GM18526 (cell line): ENCODE measurements around the gene DSCAM.

ENCODE experiments used
- POLR2A ChIP-seq: IDR thresholded peaks from 3 replicates; pipeline ENCODE4 v1.6.1; 2011; ENCODE audit not compliant: insufficient read length; ENCODE audit errors: extremely low read depth

DSCAM gene

DNA sequence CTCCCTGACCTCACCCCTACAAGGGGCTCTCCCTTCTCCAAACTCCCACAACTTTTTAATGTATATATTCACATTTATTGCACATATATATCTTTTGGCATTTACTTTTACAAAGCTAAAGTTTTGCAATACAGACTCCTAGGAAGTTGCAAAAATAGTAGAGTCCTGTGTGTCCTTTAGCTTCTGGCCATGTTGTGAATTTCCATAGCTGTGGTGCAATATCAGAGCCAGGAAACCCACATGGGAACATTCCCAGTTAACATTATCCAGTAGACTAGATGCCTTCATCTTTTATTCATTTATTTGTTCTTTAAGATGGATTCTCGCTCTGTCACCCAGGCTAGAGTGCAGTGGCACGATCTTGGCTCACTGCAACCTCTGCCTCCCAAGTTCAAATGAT lies 636.7 kb downstream of the DSCAM start:
- no peak for TF ChIP-seq POLR2A

DNA sequence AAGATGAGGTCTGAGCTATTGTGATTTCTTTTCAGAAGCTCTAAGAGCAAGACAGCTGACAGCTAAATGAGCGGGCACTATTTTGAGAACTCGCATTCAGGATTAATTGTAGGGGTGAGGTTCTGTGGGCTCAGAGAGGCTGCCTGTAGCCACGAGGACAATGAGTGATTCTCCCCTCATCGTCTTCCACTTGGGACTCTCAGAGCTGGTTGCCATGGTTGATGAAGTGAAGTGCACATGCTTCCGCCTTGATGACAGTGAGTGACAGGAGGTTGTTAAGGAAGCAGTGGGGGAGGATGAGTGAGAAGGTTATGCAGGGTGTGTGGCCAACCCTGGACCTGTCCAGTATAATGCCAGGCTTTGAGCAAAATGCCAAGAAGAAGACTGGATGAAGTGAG lies 638.0 kb downstream of the DSCAM start:
- TF ChIP-seq POLR2A: no peak

DNA sequence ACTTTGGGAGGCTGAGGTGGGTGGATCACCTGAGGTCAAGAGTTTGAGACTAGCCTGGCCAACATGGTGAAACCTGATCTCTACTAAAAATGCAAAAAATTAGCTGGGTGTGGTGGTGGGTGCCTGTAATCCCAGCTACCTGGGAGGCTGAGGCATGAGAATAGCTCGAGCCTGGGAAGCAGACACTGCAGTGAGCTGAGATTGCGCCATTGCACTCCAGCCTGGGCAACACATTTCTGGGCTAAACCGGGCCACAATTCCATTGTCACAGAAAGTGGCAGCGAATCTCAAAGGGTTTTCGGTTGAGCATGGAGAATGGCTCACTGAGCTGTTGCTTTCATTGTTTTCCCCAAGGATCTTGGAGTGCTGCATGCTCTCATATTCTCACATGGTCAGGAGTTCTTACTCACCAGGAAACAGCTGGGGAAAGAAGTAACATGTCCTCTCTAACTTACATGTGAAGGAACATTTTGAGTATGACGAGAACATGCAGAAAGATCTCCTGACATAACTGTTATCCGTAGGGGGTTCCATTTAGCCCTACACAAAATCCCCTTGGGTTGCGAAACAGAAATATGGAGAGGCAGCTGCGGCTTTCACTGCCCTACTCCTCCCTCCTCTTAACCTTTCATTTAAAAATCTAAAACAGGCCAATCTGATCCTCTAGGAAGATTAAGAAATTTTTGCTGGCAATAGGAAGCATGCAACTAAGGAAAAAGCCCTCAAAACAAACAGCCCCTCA lies 638.6 kb downstream of the DSCAM start:
- TF ChIP-seq POLR2A: no peak

DNA sequence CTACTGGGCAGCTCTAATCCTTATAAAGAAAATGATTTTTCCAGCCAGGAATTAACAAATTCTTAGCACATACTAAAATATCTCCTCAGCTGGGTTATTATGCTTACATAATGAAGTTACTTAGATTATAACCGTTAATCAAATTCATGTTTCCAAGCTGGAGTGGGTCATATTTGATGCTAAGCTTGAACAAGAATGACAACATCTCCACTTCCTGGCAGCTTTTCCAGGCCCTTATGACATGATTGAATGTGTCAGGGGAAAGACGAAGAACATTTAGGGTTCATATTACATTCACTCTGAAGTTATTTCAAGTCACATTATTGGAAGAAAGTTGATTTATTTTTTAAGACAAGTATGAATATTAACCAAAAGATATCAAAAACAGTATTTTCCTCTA lies 646.0 kb downstream of the DSCAM start:
- TF ChIP-seq POLR2A: no peak

DNA sequence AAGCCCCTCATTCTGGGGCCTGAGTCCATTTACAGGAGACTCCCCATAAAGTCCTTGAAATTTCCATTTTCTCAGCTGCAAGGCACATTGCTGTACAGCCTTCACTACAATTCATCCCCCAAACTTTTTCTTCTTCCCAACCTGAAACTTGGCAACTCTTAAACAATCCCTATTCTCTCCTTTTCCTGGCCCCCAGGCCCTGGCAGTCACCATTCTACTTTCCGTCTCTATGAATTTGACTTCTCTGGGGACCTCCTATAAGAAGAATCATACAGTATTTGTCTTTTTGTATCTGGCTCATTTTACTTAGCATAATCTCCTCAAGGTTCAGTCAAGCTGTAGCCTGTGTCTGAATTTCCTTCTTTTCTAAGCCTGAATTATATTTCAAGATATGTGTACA lies 646.8 kb downstream of the DSCAM start:
- TF ChIP-seq POLR2A: no peak

DNA sequence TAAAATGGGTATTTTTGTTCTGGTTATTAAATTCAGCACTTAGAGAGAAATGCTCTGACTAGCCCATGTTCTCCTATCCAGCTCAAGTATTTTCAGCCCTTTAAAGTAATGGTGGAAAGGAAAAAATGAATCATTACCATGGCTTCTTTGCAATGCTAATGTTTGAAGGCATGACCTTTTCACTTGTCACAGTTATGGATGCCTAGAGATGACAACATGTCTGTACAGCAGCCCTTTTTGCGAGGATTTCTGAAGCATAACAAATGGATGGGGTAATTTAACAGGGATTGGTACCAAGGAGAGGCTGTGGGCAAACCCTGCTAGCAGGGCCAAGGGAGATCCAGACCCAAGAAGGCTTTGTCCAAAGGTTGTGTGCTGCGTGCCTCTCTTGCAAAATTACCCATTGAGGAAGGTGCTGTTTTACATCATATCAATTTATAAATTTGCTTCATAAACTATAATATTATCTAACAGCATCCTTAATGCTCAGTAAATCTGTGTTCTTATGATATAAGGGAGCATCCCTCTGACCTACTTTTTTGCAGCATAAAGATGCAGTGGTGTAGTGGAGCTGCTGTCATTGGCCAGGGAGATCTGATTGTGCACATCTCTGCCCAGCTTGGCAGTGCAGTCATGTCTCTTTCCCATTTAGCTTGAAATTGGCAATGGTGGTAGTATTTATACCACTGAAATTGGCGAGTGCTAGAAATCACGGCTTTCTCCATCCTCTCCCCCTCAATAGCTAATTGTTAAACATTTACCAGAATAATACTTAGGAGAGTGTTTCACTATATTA lies 652.6 kb downstream of the DSCAM start:
- TF ChIP-seq POLR2A: no peak

DNA sequence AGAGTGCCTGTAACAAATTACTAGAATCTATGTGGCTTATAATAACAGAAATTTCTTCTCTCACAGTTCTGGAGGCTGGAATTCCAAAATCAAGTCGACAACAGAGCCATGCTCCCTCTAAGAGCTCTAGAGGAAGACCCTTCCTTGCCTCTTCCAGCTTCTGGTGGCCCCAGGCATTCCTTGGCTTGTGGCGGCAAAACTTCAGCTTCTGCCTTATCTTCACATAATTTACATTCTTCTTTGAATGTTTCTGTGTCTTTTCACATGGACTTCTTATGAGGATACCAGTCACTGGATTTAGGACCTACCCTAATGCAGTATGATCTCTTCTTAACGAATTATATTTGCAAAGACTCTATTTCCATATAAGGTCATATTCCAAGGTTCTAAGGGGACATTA lies 655.3 kb downstream of the DSCAM start:
- no peak for TF ChIP-seq POLR2A

DNA sequence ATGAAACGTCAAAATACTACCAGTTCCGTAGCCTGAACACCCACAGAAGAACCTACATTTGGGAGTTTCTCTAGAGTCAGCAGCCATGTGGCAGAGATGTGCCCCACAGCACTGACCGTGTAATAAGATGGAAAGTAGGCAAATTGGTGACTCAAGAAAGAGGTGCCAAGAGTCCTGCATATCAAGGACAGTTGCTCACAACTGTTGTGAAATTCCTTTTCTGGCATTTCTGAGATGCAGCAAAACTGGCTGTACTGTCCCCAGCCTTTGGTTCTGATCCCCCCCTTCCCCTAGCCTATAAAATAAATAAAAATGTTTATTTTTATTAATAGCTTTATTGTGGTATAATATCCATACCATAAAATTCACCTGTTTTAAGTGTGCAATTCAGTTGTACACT lies 655.8 kb downstream of the DSCAM start:
- TF ChIP-seq POLR2A: no peak

DNA sequence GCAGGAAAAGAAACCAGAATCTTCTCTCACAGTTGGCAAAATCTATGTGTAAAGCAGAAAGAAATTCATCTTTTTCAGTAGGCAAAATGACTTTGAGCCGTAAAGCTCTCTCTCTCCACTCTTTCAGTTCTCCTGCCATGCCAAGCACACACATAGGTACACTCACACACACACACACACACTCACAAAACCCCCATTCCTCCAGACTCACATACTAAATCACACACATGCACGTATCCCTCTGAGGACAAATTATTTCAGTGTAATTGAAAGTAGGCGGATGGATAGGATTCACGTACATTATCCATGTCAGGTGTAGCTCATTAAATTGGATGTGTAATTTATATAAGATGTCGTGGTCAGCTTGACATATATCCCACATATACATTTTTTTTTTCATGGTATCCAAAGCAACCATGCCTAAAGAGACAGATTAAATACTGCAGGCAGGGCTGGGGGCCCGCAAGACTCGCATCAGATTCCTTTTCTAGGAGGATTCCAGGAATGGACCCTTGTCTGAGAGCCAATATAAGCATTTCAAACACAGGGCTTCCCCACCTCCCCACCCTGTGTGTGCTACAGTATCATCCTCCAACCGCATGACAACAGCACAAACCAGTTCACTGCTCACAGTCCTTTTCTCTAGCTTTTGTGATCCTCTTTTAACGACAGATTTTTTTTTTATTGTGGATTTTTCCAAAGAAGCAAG lies 658.9 kb downstream of the DSCAM start:
- no peak for TF ChIP-seq POLR2A

DNA sequence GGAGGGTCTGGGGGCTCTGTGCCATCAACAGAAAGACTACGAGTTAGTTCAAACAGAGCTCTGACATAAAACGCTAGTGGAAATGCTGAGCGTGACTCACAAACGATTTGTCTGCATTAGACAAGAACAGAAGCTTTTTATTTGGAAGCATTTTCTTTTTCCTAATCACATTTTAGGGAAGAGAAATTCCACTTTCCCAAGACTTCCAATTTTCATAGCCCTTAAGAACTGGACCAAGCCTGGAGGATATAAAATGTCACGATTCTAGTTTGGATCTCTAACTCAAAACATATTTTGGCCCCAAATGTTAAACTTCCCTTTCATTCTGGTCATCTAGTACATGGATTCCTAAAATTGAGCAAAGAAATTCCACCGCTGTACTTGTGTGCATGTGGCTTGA lies 659.7 kb downstream of the DSCAM start:
- TF ChIP-seq POLR2A: no peak

DNA sequence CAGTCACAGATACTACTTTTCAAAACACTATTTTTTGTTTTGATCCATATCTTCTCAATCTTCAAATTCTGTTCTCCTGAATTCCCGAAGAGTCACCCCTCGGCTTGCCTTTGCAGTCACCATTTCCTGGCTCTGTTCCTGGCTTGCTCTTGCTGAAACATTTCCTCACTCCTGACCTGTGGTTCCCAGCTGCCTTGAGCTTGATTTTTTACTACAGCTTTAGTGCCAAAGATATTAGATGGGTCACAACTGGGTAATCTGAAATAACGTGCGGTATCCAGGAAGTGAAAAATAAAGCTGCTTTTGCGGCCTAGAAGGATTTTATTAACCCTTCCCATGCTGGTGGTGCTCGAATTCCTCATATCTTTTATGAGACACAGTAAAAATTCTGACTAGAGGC lies 660.9 kb downstream of the DSCAM start:
- no peak for TF ChIP-seq POLR2A

DNA sequence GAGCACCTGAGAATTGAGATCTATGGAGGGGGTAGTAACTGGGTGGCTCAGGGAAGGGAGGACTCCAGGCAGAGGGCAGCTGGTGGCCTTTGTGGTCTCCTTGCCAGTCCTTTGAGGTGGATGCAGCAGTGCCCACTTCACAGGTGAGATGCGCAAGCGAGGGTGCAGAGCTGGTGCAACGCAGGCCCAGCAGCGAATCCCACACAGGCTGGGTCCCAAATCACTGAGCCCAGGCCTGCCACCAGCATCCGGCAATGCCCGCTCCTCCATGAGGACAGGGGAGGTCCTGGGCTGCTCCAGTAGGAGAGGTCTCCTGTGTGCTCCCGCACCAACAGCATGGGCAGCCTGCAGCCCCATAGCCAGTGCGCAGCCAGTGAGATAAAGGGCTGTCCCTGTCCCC lies 661.8 kb downstream of the DSCAM start:
- no peak for TF ChIP-seq POLR2A

DNA sequence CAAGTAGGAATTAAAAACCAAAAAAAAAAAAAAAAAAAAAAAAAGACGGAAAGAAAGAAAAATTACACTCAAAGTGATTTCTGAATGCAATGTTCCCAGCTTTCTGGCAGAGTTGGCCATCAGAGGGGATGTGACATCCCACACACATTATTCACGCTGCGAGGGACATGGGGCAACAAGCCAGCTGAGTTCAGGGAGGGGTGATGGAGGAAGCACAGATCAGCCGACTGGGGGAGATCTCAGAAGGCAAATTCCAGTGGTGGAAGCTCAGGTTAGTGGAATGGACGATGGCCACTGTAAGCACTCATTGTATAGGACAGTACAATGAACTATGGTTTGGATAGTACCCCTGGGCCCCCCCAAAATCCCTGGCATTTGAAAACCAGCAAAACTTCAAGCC lies 667.8 kb downstream of the DSCAM start:
- TF ChIP-seq POLR2A: no peak

DNA sequence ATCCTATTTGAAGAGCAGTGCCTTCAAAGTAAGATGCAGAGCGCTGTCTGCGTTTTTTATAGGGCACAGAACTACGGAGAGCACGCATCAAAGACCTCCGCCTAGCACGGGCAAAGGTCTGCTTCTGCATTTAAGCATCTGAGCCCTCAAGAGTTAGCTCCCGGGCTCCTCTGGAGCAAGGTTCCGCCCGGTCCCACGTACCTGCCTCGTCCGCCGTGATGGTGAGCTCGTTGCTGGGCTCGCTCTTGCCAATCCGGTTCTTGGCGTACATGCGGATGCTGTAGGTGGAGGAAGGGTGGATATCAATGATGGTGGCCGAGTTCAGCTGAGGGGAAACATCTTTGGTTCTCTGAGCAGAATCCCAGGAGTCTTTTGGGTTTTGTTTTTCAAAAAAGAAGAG lies 668.2 kb downstream of the DSCAM start:
- TF ChIP-seq POLR2A: no peak

DNA sequence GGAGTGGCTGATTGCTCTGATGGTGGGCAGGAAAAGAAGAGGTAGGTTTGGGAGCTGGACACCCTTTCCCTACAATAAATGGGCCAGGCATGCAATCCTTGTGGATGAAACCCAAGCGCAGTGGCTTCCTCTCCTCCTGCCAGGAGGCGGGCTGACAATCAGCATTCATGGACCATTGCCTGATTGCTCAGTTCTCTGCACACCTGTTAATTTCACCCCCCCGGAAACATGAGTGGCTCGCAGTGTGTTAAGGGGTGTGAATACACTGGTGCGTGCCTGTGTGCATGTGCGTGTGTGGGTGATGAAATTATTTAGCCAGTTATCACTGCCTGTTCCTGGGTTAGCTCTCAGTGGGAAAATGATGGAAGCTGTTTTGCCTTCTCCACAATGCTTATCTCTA lies 669.0 kb downstream of the DSCAM start:
- no peak for TF ChIP-seq POLR2A

DNA sequence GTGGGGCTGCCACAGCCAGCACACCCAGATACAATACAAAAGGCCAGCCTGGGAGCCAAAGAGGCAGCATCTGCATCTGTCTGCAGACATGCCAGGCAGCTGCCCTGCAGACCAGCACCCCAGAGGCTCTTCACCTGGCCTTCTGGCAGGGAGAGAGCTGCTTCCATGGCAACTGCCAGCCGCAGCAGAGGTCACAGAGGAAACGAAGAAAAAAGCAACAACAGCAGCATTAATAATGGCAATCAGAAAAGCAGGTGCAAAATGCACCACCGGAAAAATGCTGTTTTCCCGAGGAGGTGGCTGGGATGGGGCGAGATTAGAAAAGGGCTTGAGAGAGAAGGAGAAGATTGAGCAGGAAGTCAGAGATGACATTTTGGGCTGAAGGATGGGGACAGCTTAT lies 670.2 kb downstream of the DSCAM start:
- TF ChIP-seq POLR2A: no peak
